CD14-positive monocyte (primary cell): ENCODE measurements around the gene KLF13. TPM values are rescaled to one million over a fixed set of nuclear protein-coding genes. Genes with fewer than 3 reads are reported as not detected.

Experiments used
- DNase-seq, 3 donors: peaks; one replicate each; pipeline ENCODE4 v3.0.0-alpha.2; 2011 to 2022
- H2AFZ ChIP-seq: 2 replicates; pipeline ENCODE4 v1.6.0; 2012; ENCODE audit warnings: mild to moderate bottlenecking, low read depth, low read length, inconsistent platforms; ENCODE audit not compliant: insufficient read depth, poor library complexity, severe bottlenecking
- H3K27ac ChIP-seq, 2 donors: 1 replicate in 1 of 2; 2 replicates in 1 of 2; pipeline ENCODE4 v1.5.1; 2012 to 2013; ENCODE audit warnings: low read length in 2 of 2, control low read depth in 1 of 2, inconsistent platforms in 1 of 2, low read depth in 1 of 2, mild to moderate bottlenecking in 1 of 2
- H3K27me3 ChIP-seq, 2 donors: one replicate each; pipeline versions ENCODE4 v1.6.0 to v1.6.1; 2011 to 2013; ENCODE audit warnings: low read length in 2 of 2; ENCODE audit not compliant: control insufficient read depth in 2 of 2, insufficient read depth in 2 of 2
- H3K36me3 ChIP-seq, 2 donors: replicated peaks in 1 of 2; 1 replicate in 1 of 2; 2 replicates in 1 of 2; pipeline versions ENCODE4 v1.5.1 to v1.6.1; 2012 to 2013; ENCODE audit warnings: low read length in 2 of 2, control low read depth in 1 of 2, inconsistent platforms in 1 of 2, mild to moderate bottlenecking in 1 of 2; ENCODE audit not compliant: insufficient read depth in 2 of 2, control insufficient read depth in 1 of 2
- H3K4me1 ChIP-seq, 2 donors: 1 replicate in 1 of 2; 2 replicates in 1 of 2; pipeline versions ENCODE4 v1.5.1 to v1.6.1; 2012 to 2013; ENCODE audit warnings: low read length in 2 of 2, control low read depth in 1 of 2, inconsistent platforms in 1 of 2, mild to moderate bottlenecking in 1 of 2, moderate library complexity in 1 of 2; ENCODE audit not compliant: insufficient read depth in 2 of 2, control insufficient read depth in 1 of 2
- H3K4me2 ChIP-seq: replicated peaks from 2 replicates; pipeline ENCODE3; 2012; ENCODE audit warnings: low read length, moderate library complexity, mild to moderate bottlenecking; ENCODE audit not compliant: poor library complexity, severe bottlenecking; ENCODE audit errors: extremely low read depth
- H3K4me3 ChIP-seq, 3 experiments: fragments of 200-600 bp in 1 of 3; sonication (generic) in 1 of 3; replicated peaks in 1 of 3; 1 replicate in 2 of 3; 2 replicates in 1 of 3; pipeline ENCODE4 v1.5.1; 2011 to 2013; ENCODE audit warnings: low read length in 3 of 3, mild to moderate bottlenecking in 3 of 3, control low read depth in 2 of 3, low read depth in 2 of 3, inconsistent platforms in 1 of 3, moderate library complexity in 1 of 3
- H3K79me2 ChIP-seq: 2 replicates; pipeline ENCODE4 v1.6.0; 2012; ENCODE audit warnings: mild to moderate bottlenecking, control low read depth, inconsistent platforms, low read length, moderate library complexity; ENCODE audit not compliant: insufficient read depth
- H3K9ac ChIP-seq: 2 replicates; pipeline ENCODE4 v1.6.0; 2017; ENCODE audit warnings: low read length, mild to moderate bottlenecking; ENCODE audit not compliant: insufficient read depth, poor library complexity, severe bottlenecking
- H3K9me3 ChIP-seq, 2 donors: replicated peaks in 1 of 2; 1 replicate in 1 of 2; 2 replicates in 1 of 2; pipeline versions ENCODE4 v1.5.1 to v1.6.1; 2012 to 2013; ENCODE audit warnings: low read length in 2 of 2, control low read depth in 1 of 2; ENCODE audit not compliant: control insufficient read depth in 1 of 2, insufficient read depth in 1 of 2
- H4K20me1 ChIP-seq: 2 replicates; pipeline ENCODE4 v1.6.0; 2012; ENCODE audit warnings: mild to moderate bottlenecking, low read length, control low read depth, moderate library complexity; ENCODE audit not compliant: insufficient read depth
- H3K27ac Mint-ChIP-seq, 7 donors: one replicate each; pipeline ENCODE4 v1.8.0; 2020; ENCODE audit warnings: mild to moderate bottlenecking in 7 of 7, mixed read lengths in 7 of 7, moderate library complexity in 6 of 7, inconsistent platforms in 2 of 7
- H3K27me3 Mint-ChIP-seq, 3 donors: one replicate each; pipeline ENCODE4 v1.8.0; 2021 to 2022; ENCODE audit warnings: low read depth in 3 of 3, mild to moderate bottlenecking in 3 of 3, mixed read lengths in 3 of 3, moderate library complexity in 3 of 3, inconsistent platforms in 1 of 3
- H3K36me3 Mint-ChIP-seq, 2 donors: one replicate each; pipeline ENCODE4 v1.8.0; 2020; ENCODE audit warnings: mixed read lengths in 2 of 2, inconsistent platforms in 1 of 2, mild to moderate bottlenecking in 1 of 2
- H3K4me1 Mint-ChIP-seq: one replicate; pipeline ENCODE4 v1.8.0; 2020; ENCODE audit warnings: mild to moderate bottlenecking, mixed read lengths
- H3K4me3 Mint-ChIP-seq, 2 donors: one replicate each; pipeline ENCODE4 v1.8.0; 2020; ENCODE audit warnings: mild to moderate bottlenecking in 2 of 2, mixed read lengths in 2 of 2, moderate library complexity in 1 of 2
- H3K9me3 Mint-ChIP-seq, 7 donors: one replicate each; pipeline ENCODE4 v1.8.0; 2020 to 2022; ENCODE audit warnings: mixed read lengths in 7 of 7, mild to moderate bottlenecking in 6 of 7, moderate library complexity in 6 of 7, inconsistent platforms in 2 of 7
- CTCF ChIP-seq: fragments of 200-600 bp; IDR thresholded peaks from one replicate; pipeline ENCODE4 v1.8.0; 2022; ENCODE audit warnings: antibody characterized with exemption, mild to moderate bottlenecking
- WGBS: methylation state at CpG from one replicate; pipeline ENCODE4 v1.1.5; 2013; ENCODE audit warnings: missing lambda C conversion rate; ENCODE audit not compliant: insufficient coverage; 5-methylcytosine and 5-hydroxymethylcytosine counted together
- intact Hi-C, 2 donors: fragments of 100-400 bp; cut with micrococcal nuclease; formaldehyde crosslinking; loops; one replicate each; pipeline versions ENCODE4 v1.15.0 to v1.15.1; 2023
- polyA plus RNA-seq, 3 donors: library from polyadenylated mRNA; depleted of rRNA in 1 of 3; unstranded in 2 of 3; stranded (reverse) in 1 of 3; fragments of 300-500 nt in 2 of 3; fragments of >200 nt in 1 of 3; fragmentation: Illumina TruSeq in 2 of 3; gene quantifications; 1 replicate in 2 of 3; 2 replicates in 1 of 3; pipeline ENCODE4 v1.2.3, GENCODE V29; 2012 to 2021

The KLF13 gene
- polyA plus RNA-seq, 3 donors = 22.5 to 121 (median 28.0) TPM

- Histone ChIP-seq H3K4me1 (peaks cover 12 to 20% of the 10 kb centered on the region in 2 donors), H3K4me2 (no peak overlapping the region), H3K36me3 (no peaks in the 10 kb centered on the region), H3K27ac (no peak overlapping the region), H2AFZ (no peak overlapping the region), H3K27me3 (no peaks in the 10 kb centered on the region), H3K9ac (no peak overlapping the region), H4K20me1 (no peaks in the 10 kb centered on the region), H3K4me3 (no peak overlapping the region), H3K9me3 (no peaks in the 10 kb centered on the region), H3K79me2 (no peaks in the 10 kb centered on the region)
- 93% methylated on average over 3 of the region's 6 CpGs for WGBS
- no peak for DNase-seq
- no peak overlapping the region for H3K4me3 Mint-ChIP-seq
- no peak overlapping the region for H3K27ac Mint-ChIP-seq
- peaks cover 0 to 5% (median 2%) of the 10 kb centered on the region in 7 donors for H3K9me3 Mint-ChIP-seq
- peaks cover 2 to 3% (median 2%) of the 10 kb centered on the region in 3 donors for H3K27me3 Mint-ChIP-seq
- H3K4me1 Mint-ChIP-seq = peaks cover 36% of the 10 kb centered on the region
- no peak for TF ChIP-seq CTCF
- intact Hi-C loops = no loop called here
- no peaks in the 10 kb centered on the region for H3K36me3 Mint-ChIP-seq
These were observed 45.8 kb upstream of the KLF13 start for GRCh38 chr15:31280831-31281216.

- Histone ChIP-seq H3K4me2 (no peak overlapping the region), H3K79me2 (no peaks in the 10 kb centered on the region), H4K20me1 (no peaks in the 10 kb centered on the region), H3K4me3 (no peak overlapping the region), H2AFZ (no peak overlapping the region), H3K9me3 (peaks cover 0 to 8% of the 10 kb centered on the region in 2 donors), H3K4me1 (peaks cover 8 to 10% of the 10 kb centered on the region in 2 donors), H3K9ac (no peak overlapping the region), H3K27me3 (no peaks in the 10 kb centered on the region), H3K36me3 (no peaks in the 10 kb centered on the region), H3K27ac (no peak overlapping the region)
- H3K36me3 Mint-ChIP-seq = peaks cover 0 to under 1% of the 10 kb centered on the region in 2 donors
- TF ChIP-seq CTCF = no peak
- no peak overlapping the region for H3K4me3 Mint-ChIP-seq
- H3K27me3 Mint-ChIP-seq = peaks cover 0 to 2% (median 1%) of the 10 kb centered on the region in 3 donors
- H3K27ac Mint-ChIP-seq = no peak overlapping the region
- no CpG with 5 or more reads among the region's 4 CpGs for WGBS
- intact Hi-C loops = no loop called here
- no peak for DNase-seq
- H3K9me3 Mint-ChIP-seq = peaks cover 3 to 11% (median 7%) of the 10 kb centered on the region in 7 donors
- peaks cover 26% of the 10 kb centered on the region for H3K4me1 Mint-ChIP-seq
These were observed 43.6 kb upstream of the KLF13 start for GRCh38 chr15:31283043-31283442.
